HG03460 (cell line): ENCODE measurements around the gene PRKD2.

Experiments used
- ATAC-seq: cut with Tn5 transposase; IDR thresholded peaks from one replicate; pipeline ENCODE4 v1.9.1; 2021; ENCODE audit not compliant: unreplicated experiment

Gene PRKD2

GRCh38 chr19:46725036-46725820 is 8.3 kb upstream of the PRKD2 start:
- no peak for ATAC-seq

DNA sequence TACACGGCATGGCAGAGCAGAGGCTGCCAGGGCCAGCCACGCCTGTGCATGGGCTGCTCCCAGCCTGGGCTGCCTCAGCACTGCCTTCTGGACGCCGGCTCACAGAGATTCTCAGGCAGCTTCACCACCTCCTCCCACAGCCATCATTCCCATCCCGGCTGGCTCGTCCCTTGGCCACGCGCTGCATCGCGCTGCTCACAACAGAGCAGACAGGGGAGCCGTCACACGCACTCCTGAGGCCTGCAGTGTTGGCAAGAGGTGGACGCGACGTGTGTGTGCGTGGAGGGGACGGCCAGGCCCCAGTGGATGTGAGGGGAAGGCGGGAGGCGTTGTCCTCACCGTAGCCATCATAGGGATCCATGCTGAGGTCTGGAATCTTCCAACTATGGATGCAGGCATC is 7.6 kb upstream of the PRKD2 start:
- ATAC-seq: no peak

DNA sequence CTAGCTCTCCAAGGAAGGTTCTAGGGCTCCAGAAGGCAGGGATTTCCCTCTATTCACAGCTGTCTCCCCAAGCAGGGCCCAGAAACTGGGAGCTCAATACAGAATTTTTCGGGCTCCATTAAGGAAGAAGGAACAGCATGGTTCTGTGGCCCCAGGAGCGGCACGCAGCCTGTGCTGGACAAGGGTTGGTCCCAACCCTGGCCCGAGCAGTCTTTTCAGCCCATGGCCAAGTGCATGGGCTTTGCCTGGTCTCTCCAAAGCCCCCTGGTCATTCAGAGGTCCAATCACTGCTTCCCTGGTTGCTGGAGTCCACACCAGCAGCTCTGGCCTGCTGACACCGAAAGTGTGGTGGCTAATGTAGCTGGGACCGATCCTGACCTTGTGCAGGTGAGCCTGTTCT is 6.6 kb upstream of the PRKD2 start:
- no peak for ATAC-seq

DNA sequence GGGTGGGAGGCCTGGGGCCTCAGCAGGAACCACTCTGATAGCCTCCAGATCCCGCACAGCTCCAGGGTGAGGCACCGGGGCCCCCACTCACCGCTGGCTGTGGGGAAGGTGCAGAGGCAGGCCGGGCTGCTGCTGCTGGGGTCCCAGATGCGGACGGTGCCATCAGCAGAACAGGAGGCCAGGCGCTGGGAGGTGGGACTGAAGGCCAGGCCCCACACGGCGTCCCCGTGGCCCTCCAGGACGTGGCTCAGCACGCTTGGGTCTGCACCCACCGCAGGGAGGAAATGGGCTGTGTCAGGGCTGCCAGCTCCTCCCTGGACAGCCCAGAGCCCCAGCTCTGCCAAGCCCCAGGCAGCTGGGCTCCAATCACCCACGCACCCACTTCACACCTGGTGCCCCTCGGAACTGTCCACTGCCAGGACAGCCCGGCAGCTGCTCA is 6.1 kb upstream of the PRKD2 start:
- no peak for ATAC-seq

GRCh38 chr19:46722421-46723022 is 5.6 kb upstream of the PRKD2 start:
- ATAC-seq: no peak

- no peak for ATAC-seq
These were observed 5.1 kb upstream of the PRKD2 start for GRCh38 chr19:46722004-46722380.

- ATAC-seq: no peak
These were observed 4.5 kb upstream of the PRKD2 start for GRCh38 chr19:46721269-46722003.

GRCh38 chr19:46720503-46721239 is 3.8 kb upstream of the PRKD2 start:
- no peak for ATAC-seq

DNA sequence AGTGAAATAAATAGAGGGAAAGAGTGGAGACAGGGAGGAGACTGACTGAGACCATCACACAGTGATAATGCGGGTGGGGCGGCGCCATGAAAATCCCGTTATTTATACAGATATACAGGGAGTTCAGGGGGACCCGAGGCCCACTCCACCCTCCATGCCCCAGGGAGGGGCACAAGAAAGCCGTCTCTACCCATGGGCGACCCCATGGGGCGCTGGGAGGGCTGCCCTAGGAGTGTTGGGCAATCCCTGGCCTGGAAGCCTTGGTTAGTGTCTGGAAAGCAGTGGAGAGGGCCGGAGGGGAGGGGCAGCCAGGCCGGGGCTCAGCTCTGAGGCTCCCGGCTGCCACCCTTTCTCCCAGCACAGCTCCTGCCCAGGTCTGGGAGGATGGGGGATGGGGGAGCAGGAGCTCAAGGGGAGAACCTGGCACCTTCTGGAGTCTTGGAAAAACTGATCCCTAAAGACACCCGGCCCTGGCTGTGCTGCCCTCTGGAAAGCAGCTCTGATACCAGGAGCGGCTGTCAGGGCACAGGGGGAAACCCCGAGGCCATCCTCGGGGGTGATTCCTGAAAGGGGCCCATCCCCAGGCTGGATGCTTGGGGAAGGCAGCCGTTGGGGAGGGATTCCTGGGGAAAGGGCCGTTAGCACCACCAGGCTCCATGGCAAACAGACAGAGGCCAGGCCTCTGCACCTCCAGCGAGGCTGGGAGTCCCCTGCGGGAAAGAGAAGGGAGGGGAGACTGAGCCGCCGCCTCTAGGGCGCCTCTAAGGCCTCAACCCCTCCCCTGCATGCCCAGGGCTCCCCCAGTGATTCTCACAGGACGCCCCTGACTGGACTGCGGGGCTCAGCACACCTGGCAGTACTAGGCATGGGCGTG is 3.0 kb upstream of the PRKD2 start:
- no peak for ATAC-seq

DNA sequence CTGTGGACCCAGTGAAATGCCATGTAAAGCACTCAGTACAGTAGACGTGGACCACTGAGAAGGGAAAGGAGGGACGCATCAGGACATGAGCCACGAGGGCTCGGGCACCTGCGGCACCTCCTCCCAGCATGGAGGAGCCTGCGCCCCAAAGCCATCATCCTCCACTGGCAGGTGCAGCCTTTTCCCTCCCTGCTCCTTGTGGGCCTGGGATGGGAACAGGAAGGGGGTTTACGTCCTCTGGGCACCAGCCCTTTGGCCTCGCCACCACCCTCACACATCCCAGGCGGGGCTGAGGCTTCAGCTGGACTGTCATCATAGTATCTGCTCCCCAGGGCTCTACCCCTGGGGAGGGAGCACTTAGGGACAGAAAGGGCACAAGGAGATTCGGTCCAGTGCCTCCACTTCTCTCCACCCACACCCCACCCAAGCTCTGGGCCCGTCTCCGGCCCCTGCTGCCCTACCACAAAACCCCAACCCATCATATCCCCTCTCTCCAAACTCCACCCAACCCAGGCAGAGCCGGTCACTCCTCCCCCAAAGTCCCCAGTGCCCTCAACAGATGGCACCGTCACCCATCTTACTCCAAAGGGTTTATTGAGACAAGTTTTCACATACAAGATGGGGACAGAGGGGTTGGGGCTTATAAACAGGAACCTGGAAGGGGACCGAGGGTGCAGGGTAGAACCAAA is 2.2 kb upstream of the PRKD2 start:
- ATAC-seq: no peak

GRCh38 chr19:46718157-46718933 is 1.4 kb upstream of the PRKD2 start:
- ATAC-seq: peak; percentile 38

DNA sequence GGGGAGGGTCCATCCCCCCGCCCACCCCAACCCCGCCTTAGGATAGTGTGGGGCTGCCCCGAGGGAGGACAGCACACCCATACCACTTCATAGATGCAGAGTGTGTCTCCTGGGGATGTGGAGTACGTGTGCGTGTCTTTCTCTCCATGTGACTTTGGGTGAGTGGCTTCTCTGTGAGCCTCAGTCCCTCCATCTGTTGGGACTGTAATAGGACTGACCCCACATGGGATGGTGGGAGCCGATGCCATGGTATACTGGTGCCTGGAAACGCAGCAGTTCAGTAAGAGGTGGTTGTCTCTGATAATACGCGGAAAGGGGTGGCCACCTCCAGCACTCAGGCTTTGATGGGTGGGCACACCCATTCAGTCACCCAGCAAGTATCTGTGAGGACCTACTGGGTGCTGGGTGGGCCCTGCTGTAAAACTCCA is 816 bp upstream of the PRKD2 start:
- ATAC-seq: no peak

DNA sequence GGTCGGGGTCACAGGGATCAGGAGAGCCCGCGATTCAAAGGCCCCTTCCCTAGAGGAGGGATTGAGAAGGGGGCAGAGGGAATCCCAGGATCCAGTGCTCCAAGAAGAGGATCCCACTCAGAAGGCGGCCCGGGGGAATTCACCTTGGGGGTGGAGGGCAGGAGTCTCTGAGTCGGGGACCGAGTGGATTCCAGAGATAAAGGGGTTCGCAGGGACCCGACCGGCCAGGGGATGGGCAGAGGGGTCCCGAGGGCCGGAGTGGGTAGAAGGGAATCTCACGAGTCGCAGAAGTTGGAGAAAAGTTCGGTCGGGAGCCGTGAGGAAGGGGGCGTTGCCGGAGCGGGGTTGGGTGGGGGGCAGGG is 261 bp downstream of the PRKD2 start:
- no peak for ATAC-seq

GRCh38 chr19:46715975-46716671 is 791 bp downstream of the PRKD2 start:
- ATAC-seq: no peak

DNA sequence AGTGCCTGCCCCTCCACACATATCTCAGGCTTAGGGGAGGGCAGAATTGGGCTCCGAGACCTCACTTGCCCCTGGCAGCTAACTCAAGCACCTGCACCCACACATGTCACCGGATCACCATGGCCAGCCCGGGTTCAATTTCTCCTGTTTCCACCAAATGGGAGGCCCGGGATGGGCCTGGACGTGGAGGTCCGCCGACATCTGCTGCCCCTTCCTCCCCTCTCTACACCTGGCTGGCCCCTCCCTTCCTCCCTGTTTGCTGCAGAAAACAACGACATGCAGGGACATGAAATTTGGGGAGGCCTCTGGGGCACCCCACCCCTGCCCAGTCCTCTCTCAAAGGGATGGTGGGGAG is 1.3 kb downstream of the PRKD2 start:
- no peak for ATAC-seq

DNA sequence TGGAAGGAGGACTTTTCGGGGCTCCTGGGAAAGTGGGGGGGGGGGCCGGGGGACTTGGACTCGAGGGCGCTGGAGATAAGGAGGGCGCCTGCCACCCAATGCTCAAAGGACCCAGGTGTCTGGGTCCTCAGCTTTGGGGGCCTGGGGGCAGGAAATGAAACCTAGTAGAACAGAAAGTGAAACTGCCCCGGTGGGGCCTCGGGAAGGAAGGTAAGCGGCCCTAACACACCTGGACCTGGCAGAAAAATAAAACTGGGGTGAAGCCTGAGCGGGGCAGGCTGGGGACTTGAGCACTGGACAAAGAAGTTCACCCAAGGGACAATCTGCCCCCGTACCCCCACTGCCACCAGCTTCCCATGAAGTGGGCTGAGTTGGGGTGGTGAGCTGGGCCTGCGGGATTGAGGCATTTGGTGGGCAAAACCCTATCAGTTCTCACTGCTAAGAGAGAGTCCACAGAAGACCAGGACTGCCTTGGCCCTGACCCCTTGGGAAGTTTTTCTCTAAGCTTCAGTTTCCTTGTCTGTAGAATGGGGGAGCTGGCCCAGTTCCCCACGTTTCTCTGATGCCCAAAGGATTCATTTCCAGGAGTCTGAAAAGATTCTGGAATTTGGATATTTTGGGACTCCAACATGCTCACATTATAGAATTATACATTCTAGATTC is 2.3 kb downstream of the PRKD2 start:
- ATAC-seq: no peak

GRCh38 chr19:46713781-46714443 is 3.0 kb downstream of the PRKD2 start:
- ATAC-seq: no peak
